Kidney (tissue), 14 donors: ENCODE data around the gene MAOB. TPM values are rescaled to one million over a fixed set of nuclear protein-coding genes. Genes with fewer than 3 reads are reported as not detected.
A peak's percentile ranks its signal among the peaks of the same experiment; 100 is the strongest.

Experiments
- DNase-seq, 5 donors: peaks; one replicate each; pipeline ENCODE4 v3.0.0-alpha.2; 2013 to 2020
- FAIRE-seq: peaks from 2 replicates; lab custom pipeline; 2012; peaks lifted over from hg19 to GRCh38; lab: Jason Lieb, UNC
- H3K27ac ChIP-seq, 2 donors: one replicate each; pipeline ENCODE4 v1.7.0; 2013; ENCODE audit warnings: low read depth in 2 of 2, low read length in 2 of 2, inconsistent platforms in 1 of 2
- H3K27me3 ChIP-seq: one replicate; pipeline ENCODE4 v1.7.1; 2013; ENCODE audit warnings: low read length, inconsistent platforms; ENCODE audit not compliant: control insufficient read depth, insufficient read depth
- H3K36me3 ChIP-seq, 3 donors: one replicate each; pipeline versions ENCODE4 v1.7.0 to v1.7.1; 2013; ENCODE audit warnings: low read length in 3 of 3, control low read depth in 1 of 3, inconsistent platforms in 1 of 3; ENCODE audit not compliant: insufficient read depth in 3 of 3, control insufficient read depth in 2 of 3
- H3K4me1 ChIP-seq, 3 donors: one replicate each; pipeline versions ENCODE4 v1.7.0 to v1.7.1; 2013; ENCODE audit warnings: low read length in 3 of 3, inconsistent platforms in 1 of 3, low read depth in 1 of 3; ENCODE audit not compliant: control insufficient read depth in 2 of 3, insufficient read depth in 2 of 3
- H3K4me3 ChIP-seq, 3 donors: one replicate each; pipeline versions ENCODE4 v1.7.0 to v1.8.1; 2013; ENCODE audit warnings: low read length in 3 of 3, control low read depth in 1 of 3, inconsistent platforms in 1 of 3
- H3K9ac ChIP-seq, 3 donors: one replicate each; pipeline versions ENCODE4 v1.7.0 to v1.7.1; 2013; ENCODE audit warnings: low read length in 3 of 3, control low read depth in 1 of 3, inconsistent platforms in 1 of 3
- H3K9me3 ChIP-seq, 3 donors: one replicate each; pipeline versions ENCODE4 v1.7.0 to v1.7.1; 2013; ENCODE audit warnings: low read length in 3 of 3, control low read depth in 1 of 3, inconsistent platforms in 1 of 3; ENCODE audit not compliant: control insufficient read depth in 2 of 3, insufficient read depth in 1 of 3
- CTCF ChIP-seq: IDR thresholded peaks from 3 replicates; pipeline ENCODE4 v1.5.1; 2012; ENCODE audit warnings: mild to moderate bottlenecking, moderate library complexity, borderline replicate concordance; ENCODE audit not compliant: insufficient read depth; ENCODE audit errors: extremely low read depth
- intact Hi-C: fragments of 100-400 bp; cut with DNase I; formaldehyde crosslinking; loops from one replicate; pipeline ENCODE4 v1.11.1; 2022
- polyA plus RNA-seq: library from polyadenylated mRNA; stranded (reverse); fragments of 350-450 nt; fragmentation: Illumina TruSeq; extraction: RNeasy Lipid Tissue Mini Kit (QIAGEN cat#74804); gene quantifications from one replicate; pipeline ENCODE4 v1.2.3, GENCODE V29; 2014; ENCODE audit warnings: low read depth, low replicate concordance; ENCODE audit not compliant: insufficient read depth
- total RNA-seq: library from RNA; stranded (reverse); fragmentation: NEBNext Ultra II Directional; extraction: Animal tissue kit (Norgen Biotek cat#: 25700); gene quantifications from one replicate; pipeline ENCODE4 v1.2.1, GENCODE V29; 2021
- donor health status: control.
- donor health status: control.
- donor health status: control.
- donor health status: control.
- donor health status: control.
- donor health status: DM: yes; HTN: yes; CAD: no.
- donor health status: Normal renal cell carcinoma (clear cell type).

MAOB gene
- total and polyA plus RNA-seq, 2 donors from 2014 or later = 58.5 to 91.8 TPM

- DNase-seq = no peak
- Histone ChIP-seq H3K9ac (no peak overlapping the region), H3K36me3 (no peaks in the 10 kb centered on the region), H3K4me3 (no peak overlapping the region), H3K4me1 (peaks cover 0 to 18% (median 3%) of the 10 kb centered on the region in 3 donors), H3K9me3 (no peaks in the 10 kb centered on the region), H3K27ac (no peak overlapping the region), H3K27me3 (no peaks in the 10 kb centered on the region)
- TF ChIP-seq CTCF = no peak
- FAIRE-seq = no peak
- intact Hi-C loops = no loop called here
These were observed 20.5 kb downstream of the MAOB start for GRCh38 chrX:43861750-43862149.

DNA sequence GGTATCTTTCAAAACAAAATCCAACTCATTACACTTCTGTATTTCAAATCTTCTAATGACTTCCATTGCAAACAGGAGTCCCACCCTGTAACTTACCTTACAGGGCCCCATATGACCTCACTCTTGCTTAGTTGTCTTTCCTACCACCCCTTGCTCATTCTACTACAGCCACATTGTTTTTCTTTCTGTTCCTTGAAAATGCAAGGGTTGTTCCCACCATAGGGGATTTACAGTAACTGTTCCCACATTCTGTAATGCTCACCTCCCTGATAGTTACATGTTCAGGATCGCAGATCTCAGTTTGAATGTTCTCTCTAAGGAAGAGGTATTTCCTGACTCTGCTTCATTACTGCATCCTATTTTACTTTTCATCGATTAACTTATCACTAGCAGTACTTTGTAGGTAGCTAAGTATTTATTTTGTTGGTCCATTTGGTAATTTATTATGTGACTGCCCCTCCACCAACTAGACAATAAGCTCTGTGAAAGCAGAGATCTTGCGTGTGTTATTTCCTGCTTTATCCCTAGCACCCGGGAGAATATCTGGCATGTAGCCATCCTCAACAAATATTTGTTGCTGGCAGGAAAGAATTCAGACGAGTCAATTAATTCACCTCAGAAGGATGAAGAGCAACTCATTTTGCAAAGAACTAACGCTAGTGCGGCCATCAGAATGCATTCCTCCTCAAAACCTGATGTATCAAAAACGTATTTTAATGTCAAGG, 21.4 kb downstream of the MAOB start:
- Histone ChIP-seq H3K9ac (no peak overlapping the region), H3K27ac (no peak overlapping the region), H3K4me3 (no peak overlapping the region), H3K36me3 (no peaks in the 10 kb centered on the region), H3K9me3 (no peaks in the 10 kb centered on the region), H3K4me1 (peaks cover 0 to 18% (median 3%) of the 10 kb centered on the region in 3 donors), H3K27me3 (no peaks in the 10 kb centered on the region)
- DNase-seq (peak in 1 of 5 donors; percentile 48), FAIRE-seq (no peak)
- no peak for TF ChIP-seq CTCF
- intact Hi-C loops = no loop called here

DNA sequence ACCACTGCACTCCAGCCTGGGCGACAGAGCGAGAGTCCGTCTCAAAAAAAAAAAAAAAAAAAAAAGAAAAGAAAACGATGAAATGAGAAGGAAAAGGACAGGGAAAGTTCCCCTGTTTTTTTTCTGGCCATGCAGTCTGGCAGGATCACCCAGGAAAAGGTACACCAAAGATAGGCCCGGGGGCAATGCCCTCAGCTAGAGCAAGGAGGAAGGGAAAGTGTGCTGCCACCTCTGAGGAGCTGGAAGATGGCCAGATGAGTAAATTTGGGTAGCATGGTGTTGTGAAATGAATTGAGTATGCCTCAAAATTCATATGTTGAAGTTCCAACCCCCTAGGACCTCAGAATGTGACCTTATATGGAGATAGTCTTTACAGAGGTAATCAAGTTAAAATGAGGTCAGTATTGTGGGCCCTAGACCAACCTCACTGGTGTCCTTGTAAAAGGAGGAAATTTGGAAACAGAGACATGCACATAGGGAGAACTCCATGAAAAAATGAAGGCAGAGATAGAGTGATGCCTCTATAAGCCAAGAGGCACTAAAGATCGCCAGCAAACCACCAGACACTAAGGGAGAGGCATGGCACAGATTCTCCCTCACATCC, 28.9 kb downstream of the MAOB start:
- FAIRE-seq (no peak), DNase-seq (no peak)
- H3K4me1 ChIP-seq = peaks cover 0 to 4% (median 0%) of the 10 kb centered on the region in 3 donors
- H3K4me3 ChIP-seq = no peak overlapping the region
- no peaks in the 10 kb centered on the region for H3K36me3 ChIP-seq
- no peaks in the 10 kb centered on the region for H3K9me3 ChIP-seq
- no peak overlapping the region for H3K27ac ChIP-seq
- H3K27me3 ChIP-seq = no peaks in the 10 kb centered on the region
- no peak overlapping the region for H3K9ac ChIP-seq
- intact Hi-C loops = no loop called here
- TF ChIP-seq CTCF = no peak
